ENCODE data around the gene PEX12. TPM values are rescaled to one million over a fixed set of nuclear protein-coding genes. Genes with fewer than 3 reads are reported as not detected.

PEX12 gene
- total and polyA plus RNA-seq, 9 of the 15 experiments (the other 6 are each of a cell fraction or from before 2014, with no cell fraction given): 4.0 to 12.4 (median 6.4) TPM

DNA sequence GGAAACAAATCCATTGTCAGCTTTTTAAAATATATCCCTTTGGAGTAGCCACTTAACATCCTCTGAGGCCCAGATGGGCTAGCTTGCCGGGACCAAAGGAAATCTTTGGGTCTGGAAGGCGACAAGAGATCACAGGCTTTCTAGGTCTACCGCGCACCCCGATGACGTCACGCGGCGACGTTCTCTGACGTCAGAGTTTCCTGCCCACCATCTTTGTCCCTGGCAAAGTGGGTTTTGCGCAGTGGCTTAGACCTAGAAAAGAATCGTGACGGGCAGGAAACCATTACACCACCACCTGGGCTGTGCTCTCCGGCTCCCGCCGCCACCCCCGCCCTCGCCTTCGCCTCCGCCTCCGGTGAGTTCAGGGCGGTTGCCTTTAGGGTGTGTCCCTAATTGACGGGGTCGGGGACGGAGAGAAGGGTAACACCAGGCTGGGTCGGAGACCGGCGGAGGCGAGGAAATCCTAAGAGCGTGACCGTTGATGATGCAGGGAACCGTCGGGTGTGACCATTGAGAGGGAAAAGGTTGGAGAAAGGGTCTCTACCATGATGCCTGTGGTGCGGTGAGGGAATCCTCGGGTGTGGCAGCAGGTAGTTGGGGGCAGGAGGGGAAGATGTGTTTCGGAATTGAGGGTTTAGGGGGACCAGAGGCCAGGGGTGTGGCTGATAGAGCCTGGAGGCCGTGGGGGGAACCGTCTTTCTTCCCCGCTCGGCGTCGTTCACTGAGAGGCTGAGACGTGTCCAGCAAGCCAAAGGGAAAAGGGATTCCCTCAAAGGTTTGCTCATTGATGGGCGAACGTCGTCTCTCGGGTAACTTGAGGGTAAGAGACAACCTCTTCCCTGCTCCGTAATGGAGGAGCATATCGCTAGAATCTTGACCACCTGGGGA is 8.9 kb upstream of the PEX12 start, which contains the start of gene AP2B1 (continued):
- TF ChIP-seq, protein P1, sequence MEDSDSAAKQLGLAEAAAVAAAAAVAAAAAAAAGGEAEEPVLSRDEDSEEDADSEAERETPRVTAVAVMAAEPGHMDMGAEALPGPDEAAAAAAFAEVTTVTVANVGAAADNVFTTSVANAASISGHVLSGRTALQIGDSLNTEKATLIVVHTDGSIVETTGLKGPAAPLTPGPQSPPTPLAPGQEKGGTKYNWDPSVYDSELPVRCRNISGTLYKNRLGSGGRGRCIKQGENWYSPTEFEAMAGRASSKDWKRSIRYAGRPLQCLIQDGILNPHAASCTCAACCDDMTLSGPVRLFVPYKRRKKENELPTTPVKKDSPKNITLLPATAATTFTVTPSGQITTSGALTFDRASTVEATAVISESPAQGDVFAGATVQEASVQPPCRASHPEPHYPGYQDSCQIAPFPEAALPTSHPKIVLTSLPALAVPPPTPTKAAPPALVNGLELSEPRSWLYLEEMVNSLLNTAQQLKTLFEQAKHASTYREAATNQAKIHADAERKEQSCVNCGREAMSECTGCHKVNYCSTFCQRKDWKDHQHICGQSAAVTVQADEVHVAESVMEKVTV (CRISPR knock-in tag; IDR thresholded peaks at IDR 0.05): no peak
- TF ChIP-seq SAP30 (IDR thresholded peaks at IDR 0.05; ENCODE audit: borderline replicate concordance, insufficient read depth, low read depth, low read length, poor library complexity, severe bottlenecking) (peak; percentile 13), MAFG (tag; conservative IDR thresholded peaks at IDR 0.05) (no peak), ZFP1 (CRISPR knock-in tag; IDR thresholded peaks at IDR 0.05) (no peak), ZFP36 (IDR thresholded peaks at IDR 0.05; ENCODE audit: low read depth, low read length, partially characterized antibody) (peak; percentile 21), ZEB2 (IDR thresholded peaks at IDR 0.05) (peak; percentile 80), ZBED1 (IDR thresholded peaks at IDR 0.05) (peak; percentile 66; the same call in 1 of the 2 replicates), ZNF764 (CRISPR knock-in tag; IDR thresholded peaks at IDR 0.05; ENCODE audit: low read depth) (no peak), NCOA6 (IDR thresholded peaks at IDR 0.05) (peak; percentile 69), HDAC2 (IDR thresholded peaks at IDR 0.05) (peak; percentile 57; the same call in 1 of the 2 replicates), ZNF76 (CRISPR knock-in tag; IDR thresholded peaks at IDR 0.05; ENCODE audit: borderline replicate concordance) (no peak), ZKSCAN1 (IDR thresholded peaks at IDR 0.05; ENCODE audit: low read depth, low read length) (peak; percentile 76; the same call in 1 of the 2 replicates), ZNF41 (CRISPR knock-in tag; conservative IDR thresholded peaks at IDR 0.05) (no peak), GABPB1 (CRISPR knock-in tag; IDR thresholded peaks at IDR 0.05) (peak; percentile 88), SP2 (IDR thresholded peaks at IDR 0.05; ENCODE audit: extremely low read depth, low read depth, low read length, poor library complexity, severe bottlenecking) (peak; percentile 21)
- TF ChIP-seq, protein P2, sequence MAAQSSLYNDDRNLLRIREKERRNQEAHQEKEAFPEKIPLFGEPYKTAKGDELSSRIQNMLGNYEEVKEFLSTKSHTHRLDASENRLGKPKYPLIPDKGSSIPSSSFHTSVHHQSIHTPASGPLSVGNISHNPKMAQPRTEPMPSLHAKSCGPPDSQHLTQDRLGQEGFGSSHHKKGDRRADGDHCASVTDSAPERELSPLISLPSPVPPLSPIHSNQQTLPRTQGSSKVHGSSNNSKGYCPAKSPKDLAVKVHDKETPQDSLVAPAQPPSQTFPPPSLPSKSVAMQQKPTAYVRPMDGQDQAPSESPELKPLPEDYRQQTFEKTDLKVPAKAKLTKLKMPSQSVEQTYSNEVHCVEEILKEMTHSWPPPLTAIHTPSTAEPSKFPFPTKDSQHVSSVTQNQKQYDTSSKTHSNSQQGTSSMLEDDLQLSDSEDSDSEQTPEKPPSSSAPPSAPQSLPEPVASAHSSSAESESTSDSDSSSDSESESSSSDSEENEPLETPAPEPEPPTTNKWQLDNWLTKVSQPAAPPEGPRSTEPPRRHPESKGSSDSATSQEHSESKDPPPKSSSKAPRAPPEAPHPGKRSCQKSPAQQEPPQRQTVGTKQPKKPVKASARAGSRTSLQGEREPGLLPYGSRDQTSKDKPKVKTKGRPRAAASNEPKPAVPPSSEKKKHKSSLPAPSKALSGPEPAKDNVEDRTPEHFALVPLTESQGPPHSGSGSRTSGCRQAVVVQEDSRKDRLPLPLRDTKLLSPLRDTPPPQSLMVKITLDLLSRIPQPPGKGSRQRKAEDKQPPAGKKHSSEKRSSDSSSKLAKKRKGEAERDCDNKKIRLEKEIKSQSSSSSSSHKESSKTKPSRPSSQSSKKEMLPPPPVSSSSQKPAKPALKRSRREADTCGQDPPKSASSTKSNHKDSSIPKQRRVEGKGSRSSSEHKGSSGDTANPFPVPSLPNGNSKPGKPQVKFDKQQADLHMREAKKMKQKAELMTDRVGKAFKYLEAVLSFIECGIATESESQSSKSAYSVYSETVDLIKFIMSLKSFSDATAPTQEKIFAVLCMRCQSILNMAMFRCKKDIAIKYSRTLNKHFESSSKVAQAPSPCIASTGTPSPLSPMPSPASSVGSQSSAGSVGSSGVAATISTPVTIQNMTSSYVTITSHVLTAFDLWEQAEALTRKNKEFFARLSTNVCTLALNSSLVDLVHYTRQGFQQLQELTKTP (IDR thresholded peaks at IDR 0.05; ENCODE audit: low read depth in 1 of 2, partially characterized antibody in 2 of 2): peak; percentile 49 to 65
- TF ChIP-seq, protein P3, sequence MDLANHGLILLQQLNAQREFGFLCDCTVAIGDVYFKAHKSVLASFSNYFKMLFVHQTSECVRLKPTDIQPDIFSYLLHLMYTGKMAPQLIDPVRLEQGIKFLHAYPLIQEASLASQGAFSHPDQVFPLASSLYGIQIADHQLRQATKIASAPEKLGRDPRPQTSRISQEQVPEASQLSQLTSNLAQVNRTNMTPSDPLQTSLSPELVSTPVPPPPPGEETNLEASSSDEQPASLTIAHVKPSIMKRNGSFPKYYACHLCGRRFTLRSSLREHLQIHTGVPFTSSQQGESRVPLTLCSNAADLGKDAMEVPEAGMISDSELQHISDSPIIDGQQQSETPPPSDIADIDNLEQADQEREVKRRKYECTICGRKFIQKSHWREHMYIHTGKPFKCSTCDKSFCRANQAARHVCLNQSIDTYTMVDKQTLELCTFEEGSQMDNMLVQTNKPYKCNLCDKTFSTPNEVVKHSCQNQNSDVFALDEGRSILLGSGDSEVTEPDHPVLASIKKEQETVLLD (IDR thresholded peaks at IDR 0.05): peak; percentile 84
- TF ChIP-seq, protein P4, sequence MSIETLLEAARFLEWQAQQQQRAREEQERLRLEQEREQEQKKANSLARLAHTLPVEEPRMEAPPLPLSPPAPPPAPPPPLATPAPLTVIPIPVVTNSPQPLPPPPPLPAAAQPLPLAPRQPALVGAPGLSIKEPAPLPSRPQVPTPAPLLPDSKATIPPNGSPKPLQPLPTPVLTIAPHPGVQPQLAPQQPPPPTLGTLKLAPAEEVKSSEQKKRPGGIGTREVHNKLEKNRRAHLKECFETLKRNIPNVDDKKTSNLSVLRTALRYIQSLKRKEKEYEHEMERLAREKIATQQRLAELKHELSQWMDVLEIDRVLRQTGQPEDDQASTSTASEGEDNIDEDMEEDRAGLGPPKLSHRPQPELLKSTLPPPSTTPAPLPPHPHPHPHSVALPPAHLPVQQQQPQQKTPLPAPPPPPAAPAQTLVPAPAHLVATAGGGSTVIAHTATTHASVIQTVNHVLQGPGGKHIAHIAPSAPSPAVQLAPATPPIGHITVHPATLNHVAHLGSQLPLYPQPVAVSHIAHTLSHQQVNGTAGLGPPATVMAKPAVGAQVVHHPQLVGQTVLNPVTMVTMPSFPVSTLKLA (conservative IDR thresholded peaks at IDR 0.05): peak; percentile 77 to 88

All from K562 (cell line).